Fibroblast of peridontal ligament (primary cell): ENCODE measurements around the gene DOCK10.
A peak's percentile ranks its signal among the peaks of the same experiment; 100 is the strongest.
"Not testable (repeated sequence)": the region's sequence is repeated elsewhere in the genome, so short reads cannot be mapped to it uniquely, and the experiment has no call there.

ENCODE experiments used
- DNase-seq: peaks from one replicate; pipeline ENCODE4 v3.0.0-alpha.2; 2010; ENCODE audit errors: extremely low read depth

DOCK10 gene

DNA sequence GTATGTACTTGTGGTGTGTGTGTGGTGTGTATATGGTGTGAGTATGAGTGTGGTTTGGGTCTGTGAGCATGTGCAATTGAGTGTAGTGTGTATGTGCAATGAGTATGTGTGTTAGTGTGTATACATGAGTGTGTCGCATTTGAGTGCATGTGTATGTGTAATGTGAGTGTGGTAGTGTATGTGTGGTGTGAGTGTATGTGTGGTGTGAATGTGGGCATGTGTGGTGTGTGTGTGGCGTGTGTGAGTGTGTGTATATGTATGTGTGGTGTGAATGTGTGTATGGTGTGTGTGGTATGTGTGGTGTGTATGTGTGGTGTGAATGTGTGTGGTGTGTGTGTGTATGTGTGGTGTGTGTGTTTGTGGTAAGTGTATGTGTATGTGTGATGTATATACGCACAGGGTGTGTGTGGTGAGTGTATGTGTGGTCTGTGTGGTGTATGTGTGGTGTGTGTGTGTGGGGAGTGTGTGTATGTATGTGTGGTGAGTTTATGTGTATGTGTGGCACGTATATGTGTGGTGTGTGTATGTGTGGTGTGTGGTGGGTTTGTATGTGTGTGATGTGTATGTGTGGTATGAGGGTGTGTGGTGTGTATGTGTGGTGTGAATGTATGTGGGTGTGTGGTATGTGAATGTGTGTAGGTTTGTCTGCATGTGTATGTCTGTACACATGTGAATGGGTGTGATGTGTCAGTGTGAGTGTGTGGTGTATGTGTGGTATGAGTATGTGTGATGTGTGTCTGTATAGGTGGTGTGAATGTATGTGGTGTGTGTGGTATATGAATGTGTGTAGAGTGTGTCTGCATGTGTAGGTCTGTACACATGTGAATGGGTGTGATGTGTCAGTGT, 123.4 kb downstream of the DOCK10 start:
- DNase-seq, result no peak

DNA sequence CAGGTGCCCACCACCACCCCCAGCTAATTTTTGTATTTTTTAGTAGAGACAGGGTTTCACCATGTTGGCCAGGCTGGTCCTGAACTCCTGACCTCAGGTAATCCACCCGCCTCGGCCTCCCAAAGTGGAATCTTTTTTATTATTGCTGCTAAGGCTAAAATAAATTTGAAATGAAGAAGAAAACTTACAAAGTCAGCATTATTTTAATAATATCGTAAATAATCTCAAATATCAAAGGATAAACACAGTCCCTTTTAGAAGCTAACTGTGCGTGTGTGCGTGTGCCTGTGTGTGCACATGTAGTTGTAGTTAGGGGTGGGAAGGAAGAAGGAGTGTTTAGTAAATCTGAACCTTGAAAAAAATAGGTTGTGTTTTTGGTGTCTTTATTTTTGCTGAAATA, 125.0 kb downstream of the DOCK10 start:
- DNase-seq, result not testable (repeated sequence)

DNA sequence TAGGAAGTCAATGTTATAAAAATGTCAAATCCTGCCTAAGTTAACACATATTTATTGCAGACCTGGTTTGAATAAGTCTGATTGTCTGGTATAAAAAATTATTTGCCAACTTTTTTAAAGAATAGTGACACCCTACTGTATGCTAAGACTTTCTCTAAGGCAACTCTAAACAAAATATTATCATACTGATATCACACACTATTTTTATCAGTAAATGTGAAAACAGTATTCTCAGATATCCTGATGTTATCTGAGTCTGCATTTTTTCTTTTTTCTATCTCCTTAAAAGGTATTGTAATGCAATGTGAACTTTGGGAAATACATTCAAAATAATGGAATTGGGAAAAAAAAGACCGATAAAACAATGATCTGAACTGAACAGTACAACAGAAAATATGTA, 127.1 kb downstream of the DOCK10 start:
- no peak for DNase-seq

DNA sequence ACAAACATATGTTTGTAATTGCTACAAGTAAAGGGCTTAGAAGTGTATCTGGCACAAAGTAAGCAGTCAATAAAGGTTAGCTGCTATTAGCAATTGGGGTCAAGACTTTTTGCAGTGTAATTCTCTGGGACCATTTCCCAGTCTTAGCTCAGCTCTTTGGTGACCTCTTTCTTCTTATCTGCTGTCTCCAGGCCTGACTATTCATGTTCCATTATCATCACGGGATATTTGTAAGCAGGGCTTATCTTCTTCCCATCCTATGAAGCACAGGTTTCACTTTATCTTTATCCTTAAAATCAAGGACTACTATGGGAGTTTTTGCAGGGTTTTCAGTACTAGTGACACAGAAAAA, 131.7 kb downstream of the DOCK10 start:
- no peak for DNase-seq

DNA sequence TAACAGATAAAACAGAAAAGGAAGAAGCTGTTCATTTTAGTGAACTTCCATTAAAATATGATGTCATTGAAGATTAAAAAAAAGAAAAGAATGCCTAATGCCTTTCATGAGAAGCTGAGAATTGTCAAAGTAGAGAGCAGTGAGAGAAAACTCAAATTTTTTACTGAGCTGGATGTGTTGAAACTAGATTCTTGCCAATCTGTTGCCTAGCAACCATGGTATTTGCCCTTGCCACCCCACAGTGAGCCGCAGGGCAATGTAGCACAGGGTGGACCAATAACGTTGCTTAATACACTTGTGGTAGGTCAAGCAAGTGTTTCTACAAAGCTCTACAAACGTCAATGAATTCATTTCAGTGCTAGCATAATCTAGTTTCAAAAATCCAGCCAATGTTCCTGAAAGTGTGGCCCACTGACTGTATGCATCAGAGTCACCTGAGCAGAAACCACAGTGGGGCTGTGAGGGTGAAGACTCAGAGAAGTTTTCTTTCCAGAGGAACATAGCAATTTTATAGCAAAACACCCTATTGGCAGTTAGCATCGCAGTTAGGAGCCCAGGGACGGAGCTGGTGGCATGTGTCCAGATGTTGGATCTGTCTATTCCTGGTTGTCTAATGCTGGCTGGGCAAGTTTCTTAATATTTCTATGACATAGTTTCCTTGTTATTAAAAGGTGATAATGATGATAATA, 132.2 kb downstream of the DOCK10 start:
- DNase-seq, result peak; percentile 82

DNA sequence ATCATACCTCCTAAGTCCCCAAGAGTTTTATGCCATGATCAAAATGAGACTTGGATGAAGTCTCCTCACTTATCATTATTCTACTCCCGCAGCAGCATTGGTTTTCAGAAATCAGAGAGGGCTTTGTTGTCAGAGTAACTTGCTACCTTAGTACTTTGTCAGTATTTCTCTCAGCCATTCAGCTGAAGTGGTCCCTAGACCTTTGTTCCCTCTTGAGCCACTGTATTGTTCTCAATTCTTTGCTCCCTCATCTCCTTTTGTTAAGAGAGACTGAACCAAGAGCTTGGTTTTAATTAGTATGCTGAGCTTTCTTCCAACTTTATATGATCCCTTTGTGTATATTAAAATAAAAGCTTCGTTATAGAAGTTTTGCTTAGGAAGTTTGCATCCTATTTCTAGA, 133.4 kb downstream of the DOCK10 start:
- DNase-seq, result no peak

DNA sequence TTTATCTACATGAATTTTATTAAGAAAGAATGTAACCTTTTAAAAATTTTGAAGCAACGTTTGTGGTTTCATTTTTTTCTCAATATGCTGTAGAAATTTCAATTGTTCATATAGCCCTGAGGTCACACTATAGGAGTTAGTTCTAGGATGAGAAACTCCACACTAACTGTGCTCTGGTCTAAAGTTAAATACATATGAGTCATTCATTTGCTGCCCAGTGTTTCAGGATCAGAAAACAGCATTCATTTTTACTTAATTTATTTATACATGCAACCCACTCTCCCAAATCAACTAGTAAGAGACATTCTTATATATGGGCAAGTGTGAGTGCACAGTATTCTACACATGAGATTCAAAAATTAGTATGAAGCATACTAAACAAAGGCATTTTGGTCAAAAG, 137.9 kb downstream of the DOCK10 start:
- DNase-seq, result peak; percentile 56

DNA sequence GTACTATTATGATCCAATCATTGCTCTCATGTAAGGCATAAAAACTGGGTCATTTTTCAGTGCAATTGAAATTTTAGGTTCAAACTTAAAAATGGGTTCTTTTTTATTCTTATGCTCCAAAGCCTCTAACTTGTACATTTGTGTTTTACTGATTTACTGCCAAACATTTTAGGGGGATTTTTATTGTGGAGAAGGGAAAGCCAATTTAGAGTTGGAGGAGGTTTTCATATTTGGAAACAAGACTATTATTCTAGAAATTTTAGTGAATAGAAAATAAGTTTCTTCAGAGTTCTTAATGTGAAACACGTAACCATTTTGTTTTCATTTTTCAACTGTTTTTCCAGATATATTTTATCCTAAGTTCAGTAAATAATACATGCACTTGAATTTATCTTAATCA, 138.6 kb downstream of the DOCK10 start:
- no peak for DNase-seq

DNA sequence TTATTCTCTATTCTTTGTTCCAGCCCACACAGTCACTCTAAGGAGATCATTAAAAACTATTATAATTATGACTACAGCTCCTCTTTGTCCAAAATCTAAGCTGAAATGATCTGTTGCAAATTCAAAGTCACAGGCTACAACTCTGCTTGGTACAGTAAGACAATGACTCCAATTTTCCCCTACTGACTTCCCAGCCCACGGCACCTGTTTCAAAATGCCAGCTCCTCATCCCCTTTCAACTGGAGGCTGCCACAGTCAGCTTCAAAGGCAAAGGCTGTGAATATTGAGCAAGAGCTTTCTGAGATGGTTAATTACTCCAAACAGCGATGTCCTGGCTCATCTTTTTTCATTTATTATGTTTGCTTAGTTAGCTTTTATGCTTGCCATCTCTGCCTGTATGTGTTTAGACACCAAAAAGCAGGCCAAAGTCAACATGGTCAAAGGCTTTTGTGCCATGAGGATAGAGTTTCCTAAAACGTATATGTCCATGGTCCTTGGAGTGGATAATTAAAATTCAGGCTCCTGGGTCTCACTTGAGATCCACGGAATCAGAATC, 141.1 kb downstream of the DOCK10 start:
- DNase-seq, result no peak

DNA sequence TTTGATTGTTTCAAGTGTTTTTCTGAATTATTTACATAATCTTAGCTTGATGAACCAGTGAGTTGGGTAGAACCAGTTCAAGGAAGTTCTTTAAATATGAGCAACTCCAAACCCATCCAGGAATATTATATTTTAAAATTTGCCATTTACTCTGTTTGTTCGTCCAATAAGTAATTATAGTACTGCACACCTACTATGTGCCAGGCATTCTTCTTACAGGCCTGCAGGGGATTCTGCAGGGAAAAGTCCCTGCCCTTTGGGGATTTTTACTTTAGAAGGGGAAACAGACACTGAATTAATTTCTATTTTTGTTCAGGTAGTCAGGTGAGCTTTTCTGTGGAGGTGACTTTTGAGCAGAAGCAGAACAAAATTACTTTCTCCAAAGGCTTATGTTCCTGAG, 146.9 kb downstream of the DOCK10 start:
- DNase-seq, result no peak

DNA sequence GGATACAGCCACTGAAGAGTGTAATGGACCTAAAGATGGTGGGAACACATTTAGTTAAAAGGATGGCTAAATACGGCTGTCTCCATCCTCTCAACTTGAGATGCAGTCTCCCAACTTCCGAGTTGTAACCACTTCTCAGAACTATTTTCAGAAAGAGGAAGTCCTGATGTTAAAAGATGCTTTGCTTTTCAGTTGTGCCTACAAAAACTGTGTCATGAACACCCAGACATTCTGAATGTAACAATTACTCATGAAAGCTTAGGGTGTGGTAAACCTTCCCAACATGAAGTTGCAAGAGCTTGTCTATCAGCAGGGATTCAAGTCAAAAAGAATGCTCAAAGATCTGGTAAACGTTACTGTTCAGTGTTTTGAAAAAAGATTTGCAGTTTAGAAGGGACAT, 147.9 kb downstream of the DOCK10 start:
- DNase-seq, result no peak

DNA sequence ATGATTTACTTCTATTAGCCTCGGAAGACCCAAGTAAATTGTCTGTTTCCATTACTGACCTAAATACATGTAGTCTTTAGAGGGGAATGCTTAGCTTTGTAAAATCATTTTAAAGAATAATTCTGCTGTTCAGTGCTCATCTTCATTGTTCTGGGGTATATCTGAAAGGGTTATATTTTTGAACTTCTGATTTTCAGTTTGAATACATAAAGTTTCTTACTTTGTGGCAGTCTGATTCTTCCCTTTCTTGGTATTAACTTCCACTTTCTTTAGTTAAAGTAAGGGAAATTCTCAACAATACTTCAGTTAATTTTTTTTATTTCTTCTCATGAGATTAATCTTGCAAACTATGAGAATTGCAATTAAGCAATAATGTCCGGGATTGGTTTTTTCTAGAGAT, 148.4 kb downstream of the DOCK10 start:
- no peak for DNase-seq

DNA sequence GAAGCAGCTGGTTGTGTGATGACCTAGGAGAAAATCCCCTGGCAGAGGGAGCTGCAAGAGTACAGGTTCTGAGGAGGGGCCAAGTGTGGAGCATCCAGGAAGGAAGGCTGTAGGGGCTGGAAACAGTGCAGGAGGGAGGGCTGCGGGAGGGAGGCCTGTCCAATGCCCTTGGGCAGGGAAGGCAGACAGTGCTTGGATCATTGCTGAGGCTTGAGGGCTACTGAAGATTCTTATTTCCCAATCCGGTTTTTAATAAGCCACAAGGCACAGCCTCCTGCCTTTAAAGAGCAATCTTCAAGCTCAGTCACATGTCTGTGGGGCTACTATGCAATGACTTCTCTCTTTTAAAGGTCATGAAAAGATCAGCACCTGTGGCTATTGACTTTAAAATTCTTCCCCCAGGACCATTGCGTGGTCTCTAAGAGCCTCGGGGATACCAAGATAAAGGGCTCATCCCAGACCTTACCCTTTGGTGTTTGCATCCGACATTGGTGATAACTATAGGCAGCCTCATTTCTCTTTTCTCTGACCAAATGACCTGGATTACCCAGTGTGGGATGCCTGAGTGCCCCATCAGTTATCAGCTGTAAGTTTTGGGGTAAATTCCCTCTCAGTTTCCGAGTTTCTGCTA, 149.6 kb downstream of the DOCK10 start:
- DNase-seq, result no peak

DNA sequence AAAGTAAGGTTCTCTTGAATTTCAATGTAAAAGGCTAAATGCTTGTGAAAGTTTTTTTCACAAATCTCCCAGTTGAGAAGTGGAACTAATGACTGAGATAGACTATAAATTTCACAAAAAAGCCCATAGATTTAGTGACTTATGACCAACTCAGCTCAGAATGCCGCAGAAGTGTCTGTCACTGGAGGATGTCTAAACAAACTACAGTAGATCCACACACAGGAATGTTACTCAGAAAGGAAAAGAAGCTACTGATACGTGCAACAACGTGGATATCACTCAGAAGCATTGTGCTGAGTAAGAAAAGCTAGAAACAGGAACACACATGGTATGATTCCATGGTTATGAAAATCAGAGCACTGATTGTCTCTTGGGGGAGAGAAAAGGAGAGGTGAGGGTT, 151.9 kb downstream of the DOCK10 start:
- DNase-seq, result no peak

DNA sequence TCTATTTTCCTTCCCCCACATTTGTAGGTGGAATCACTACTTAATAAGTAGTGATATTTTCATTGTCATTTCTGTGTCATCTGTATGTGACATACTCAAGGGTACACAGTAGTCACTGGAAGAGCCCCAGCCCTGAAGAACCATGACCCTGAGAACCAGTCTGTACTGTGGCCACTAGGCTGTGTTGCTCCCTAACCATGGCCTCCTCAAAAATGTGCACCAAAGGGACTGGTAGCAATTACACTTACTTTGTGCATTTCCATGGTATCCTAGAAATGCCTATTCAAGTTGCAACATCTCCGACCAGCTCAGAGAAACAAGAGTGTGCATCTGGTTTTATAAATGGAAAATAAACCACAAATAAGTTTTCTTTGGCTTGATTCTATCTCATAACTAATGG, 155.1 kb downstream of the DOCK10 start:
- DNase-seq, result peak; percentile 97

DNA sequence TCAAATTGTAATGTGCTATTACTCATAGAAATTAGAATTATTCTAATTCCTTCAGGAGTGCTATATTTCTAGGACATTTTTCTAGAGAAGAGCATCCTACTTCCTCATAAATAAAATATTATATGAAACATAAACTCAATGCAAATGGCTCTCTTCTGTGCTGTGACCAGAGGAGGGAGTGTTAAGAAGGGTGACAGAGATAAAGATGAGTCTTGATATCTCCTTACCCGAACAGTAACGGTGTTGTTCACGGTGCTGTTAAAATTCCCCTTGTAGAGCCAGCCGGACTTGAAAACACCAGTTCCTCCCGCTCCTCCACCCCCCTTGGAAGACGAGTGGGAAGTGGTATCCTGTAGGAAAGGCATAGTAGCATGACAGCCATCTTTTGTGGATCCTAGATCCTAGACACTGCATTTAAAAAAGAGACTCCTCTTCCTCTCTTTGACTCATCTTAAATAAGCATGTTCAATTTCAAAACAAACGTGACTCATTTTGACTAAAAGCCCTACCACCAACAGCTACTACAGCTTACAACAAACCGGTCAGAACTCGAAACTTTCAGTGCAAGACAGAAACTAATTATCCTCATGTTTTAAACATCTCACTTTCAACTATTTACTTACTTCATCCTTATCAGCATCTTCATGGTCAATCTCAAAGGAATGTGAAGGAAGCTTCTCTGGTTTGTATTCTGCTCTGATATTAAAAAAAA, 156.3 kb downstream of the DOCK10 start:
- peak; percentile 85 for DNase-seq

DNA sequence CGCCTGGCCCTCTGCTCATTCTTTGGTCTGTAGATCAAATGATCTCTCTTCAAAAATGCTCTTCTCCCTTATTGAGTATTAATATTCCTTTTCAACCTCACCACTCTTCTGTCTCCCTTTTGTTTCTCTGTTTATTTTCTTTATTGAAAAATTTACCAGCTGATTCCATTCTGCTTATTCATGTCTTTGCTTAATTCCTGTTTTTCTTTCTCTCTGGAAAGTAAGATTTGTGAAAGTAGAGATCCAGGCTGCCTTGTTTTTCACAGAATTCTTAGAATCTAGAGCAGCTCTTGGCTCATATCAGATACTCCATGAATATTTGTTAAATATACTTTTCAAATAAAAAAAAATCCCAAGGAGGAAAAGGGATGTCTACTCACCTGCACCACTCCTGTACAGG, 157.0 kb downstream of the DOCK10 start:
- no peak for DNase-seq

DNA sequence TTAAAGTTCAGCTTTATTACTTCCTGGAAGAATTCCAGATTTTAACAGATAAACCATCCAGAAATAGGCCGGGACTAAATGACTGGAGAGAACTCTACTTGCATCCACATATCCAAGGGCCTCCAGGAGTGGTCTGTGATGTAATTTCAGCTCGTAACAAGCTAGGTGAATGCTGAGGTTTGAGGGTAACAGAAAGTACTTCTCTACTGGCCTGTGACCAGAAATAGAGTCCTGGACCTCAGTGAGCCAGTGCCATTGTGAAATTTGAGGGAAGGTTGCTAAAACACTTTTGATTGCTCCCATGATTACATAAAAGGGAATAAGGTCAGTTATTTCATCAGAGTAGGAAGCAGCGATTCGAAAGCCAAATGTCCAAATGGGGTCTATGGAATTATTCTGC, 158.1 kb downstream of the DOCK10 start:
- peak; percentile 78 for DNase-seq

DNA sequence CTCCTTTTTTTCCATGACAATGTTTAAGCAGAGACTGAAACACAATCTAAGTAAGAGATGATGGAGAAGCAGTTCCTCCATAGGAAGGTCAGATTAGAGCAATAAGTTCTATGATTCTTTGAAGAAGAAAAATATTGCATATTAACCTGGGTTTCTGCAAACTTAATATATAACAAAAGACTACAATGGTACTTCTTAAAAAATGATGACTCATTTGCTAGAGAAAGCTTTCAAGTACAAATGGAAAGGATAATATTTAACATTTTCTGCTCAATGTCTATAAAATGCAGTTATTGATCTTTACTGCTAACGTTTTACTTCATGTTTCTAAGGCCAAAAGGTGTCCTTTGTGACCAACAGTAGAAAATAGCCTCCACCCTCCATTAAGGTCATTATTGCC, 158.6 kb downstream of the DOCK10 start:
- no peak for DNase-seq

DNA sequence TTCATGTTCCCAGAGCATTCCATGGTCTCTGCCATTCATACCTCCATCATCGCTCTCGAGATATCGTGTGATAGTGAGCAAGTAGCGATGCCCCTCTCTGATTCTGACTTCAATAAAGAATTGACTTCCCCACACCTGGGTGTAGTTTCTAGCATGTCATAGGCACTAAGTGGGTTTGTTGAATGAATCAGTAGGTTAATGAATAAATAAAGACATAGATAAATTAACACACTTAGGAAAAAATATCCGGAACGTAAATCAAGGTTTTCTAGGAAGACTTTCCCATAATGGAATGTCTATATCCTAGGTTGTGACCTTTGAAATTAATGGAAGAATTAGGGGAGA, 159.1 kb downstream of the DOCK10 start:
- DNase-seq, result no peak

DNA sequence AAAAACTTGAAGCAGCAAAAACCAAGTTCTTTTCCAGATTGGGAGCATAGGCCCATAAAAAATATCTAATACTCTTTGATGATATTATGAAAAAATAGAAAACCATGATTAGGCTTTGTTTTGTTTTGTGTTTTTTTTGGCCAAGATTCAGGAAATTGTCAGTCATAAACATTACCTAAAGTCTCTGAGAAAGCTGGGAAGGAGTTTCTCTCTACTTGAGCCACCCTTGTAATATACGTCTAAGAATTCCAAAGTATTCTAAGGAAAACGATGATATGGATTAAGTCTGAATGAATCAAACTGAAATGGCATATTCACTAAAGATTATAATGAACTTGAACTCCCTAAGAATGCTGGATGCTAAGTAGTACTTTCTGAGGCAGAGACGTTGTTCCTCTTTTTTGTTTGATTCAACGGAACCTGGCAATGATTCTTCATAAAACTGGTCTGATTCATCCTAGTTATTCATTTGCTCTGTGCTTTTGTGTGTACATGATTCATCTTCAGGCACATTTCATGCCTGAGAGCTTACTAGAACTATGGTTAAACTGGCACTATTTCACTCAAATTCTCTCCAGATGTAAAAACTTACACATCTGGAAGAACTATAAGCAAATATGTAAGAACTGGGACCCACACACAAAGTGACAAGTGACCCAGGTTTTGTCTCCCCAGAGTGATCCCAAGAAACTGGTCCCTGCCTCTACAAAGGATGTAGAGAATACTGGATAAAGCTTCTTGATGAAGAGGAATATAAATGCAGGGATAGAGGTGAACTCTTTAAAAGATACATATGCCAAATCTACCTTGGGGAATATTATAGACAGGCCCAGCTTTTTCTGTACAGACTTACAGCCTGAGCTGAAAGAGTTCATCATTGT, 159.7 kb downstream of the DOCK10 start:
- DNase-seq, result peak; percentile 96
